ENCODE results near the gene RNF8.

Gene RNF8

GRCh38 chr6:37309692-37310091, 44.1 kb upstream of the RNF8 start:
- Histone ChIP-seq H3K4me3 (ENCODE audit: insufficient read depth in 1 of 2, low read depth in 1 of 2, low read length in 2 of 2) (no peak overlapping the region), H4K91ac (ENCODE audit: low read length) (no peak overlapping the region), H3K4me1 (ENCODE audit: control insufficient read depth, insufficient read depth, low read depth, low read length) (no peaks in the 10 kb centered on the region), H3K18ac (ENCODE audit: low read depth in 1 of 2, low read length in 2 of 2) (no peak overlapping the region), H3K27ac (ENCODE audit: low read length, poor library complexity, severe bottlenecking) (no peak overlapping the region), H2AK5ac (ENCODE audit: low read length, severe bottlenecking) (no peak overlapping the region), H3K27me3 (ENCODE audit: control insufficient read depth in 1 of 2, insufficient read depth in 1 of 2, low read length in 2 of 2) (no peaks in the 10 kb centered on the region), H3K9ac (ENCODE audit: low read length) (no peak overlapping the region), H2AFZ (ENCODE audit: low read depth, low read length) (no peak overlapping the region), H2BK120ac (ENCODE audit: low read depth, low read length) (no peak overlapping the region), H2BK12ac (ENCODE audit: low read length in 2 of 2) (no peak overlapping the region), H3K4me2 (ENCODE audit: low read length, poor library complexity, severe bottlenecking) (no peak overlapping the region), H3K23ac (ENCODE audit: low read length in 2 of 2) (no peak overlapping the region), H3K36me3 (ENCODE audit: control insufficient read depth in 1 of 2, insufficient read depth in 2 of 2, low read depth in 1 of 2, low read length in 2 of 2) (peaks cover 28 to 42% of the 10 kb centered on the region in 2 experiments), H3K4ac (ENCODE audit: low read depth in 1 of 2, low read length in 2 of 2) (no peak overlapping the region), H4K8ac (ENCODE audit: low read length) (no peak overlapping the region), H2BK5ac (ENCODE audit: low read depth, low read length, poor library complexity, severe bottlenecking) (no peak overlapping the region), H3K14ac (ENCODE audit: low read length in 2 of 2) (no peak overlapping the region), H3K79me1 (replicated peaks; ENCODE audit: low read length, poor library complexity, severe bottlenecking) (peaks cover 11% of the 10 kb centered on the region), H3K9me3 (ENCODE audit: control insufficient read depth, low read length) (no peaks in the 10 kb centered on the region), H2BK15ac (ENCODE audit: low read depth, poor library complexity, severe bottlenecking) (no peak overlapping the region)
- 100% methylated on average over 1 of the region's 3 CpGs for WGBS
- DNase-seq: no peak

GRCh38 chr6:37310966-37311365, 42.8 kb upstream of the RNF8 start:
- DNase-seq: no peak
- Histone ChIP-seq H3K27ac (ENCODE audit: low read length, poor library complexity, severe bottlenecking) (no peak overlapping the region), H3K9ac (ENCODE audit: low read length) (no peak overlapping the region), H3K14ac (ENCODE audit: low read length in 2 of 2) (no peak overlapping the region), H3K18ac (ENCODE audit: low read depth in 1 of 2, low read length in 2 of 2) (no peak overlapping the region), H3K4me1 (ENCODE audit: control insufficient read depth, insufficient read depth, low read depth, low read length) (no peaks in the 10 kb centered on the region), H2AFZ (ENCODE audit: low read depth, low read length) (no peak overlapping the region), H3K4ac (ENCODE audit: low read depth in 1 of 2, low read length in 2 of 2) (no peak overlapping the region), H2AK5ac (ENCODE audit: low read length, severe bottlenecking) (no peak overlapping the region), H2BK5ac (ENCODE audit: low read depth, low read length, poor library complexity, severe bottlenecking) (no peak overlapping the region), H4K8ac (ENCODE audit: low read length) (no peak overlapping the region), H3K36me3 (ENCODE audit: control insufficient read depth in 1 of 2, insufficient read depth in 2 of 2, low read depth in 1 of 2, low read length in 2 of 2) (peaks cover 28 to 47% of the 10 kb centered on the region in 2 experiments), H4K91ac (ENCODE audit: low read length) (no peak overlapping the region), H2BK120ac (ENCODE audit: low read depth, low read length) (no peak overlapping the region), H3K79me1 (replicated peaks; ENCODE audit: low read length, poor library complexity, severe bottlenecking) (peaks cover 5% of the 10 kb centered on the region), H3K4me2 (ENCODE audit: low read length, poor library complexity, severe bottlenecking) (no peak overlapping the region), H2BK12ac (ENCODE audit: low read length in 2 of 2) (peak overlapping the region in 1 of 2 experiments; percentile 2), H3K23ac (ENCODE audit: low read length in 2 of 2) (no peak overlapping the region), H3K27me3 (ENCODE audit: control insufficient read depth in 1 of 2, insufficient read depth in 1 of 2, low read length in 2 of 2) (no peaks in the 10 kb centered on the region), H3K4me3 (ENCODE audit: insufficient read depth in 1 of 2, low read depth in 1 of 2, low read length in 2 of 2) (no peak overlapping the region), H3K9me3 (ENCODE audit: control insufficient read depth, low read length) (no peaks in the 10 kb centered on the region), H2BK15ac (ENCODE audit: low read depth, poor library complexity, severe bottlenecking) (no peak overlapping the region)
- WGBS: 96% methylated on average over 2 of the region's 3 CpGs

- Histone ChIP-seq H4K91ac (ENCODE audit: low read length) (no peak overlapping the region), H3K4ac (ENCODE audit: low read depth in 1 of 2, low read length in 2 of 2) (peak overlapping the region; percentile 26 to 60), H2BK12ac (ENCODE audit: low read length in 2 of 2) (no peak overlapping the region), H4K8ac (ENCODE audit: low read length) (peak overlapping the region; percentile 67), H3K36me3 (ENCODE audit: control insufficient read depth in 1 of 2, insufficient read depth in 2 of 2, low read depth in 1 of 2, low read length in 2 of 2) (peaks cover 34 to 48% of the 10 kb centered on the region in 2 experiments), H3K9me3 (ENCODE audit: control insufficient read depth, low read length) (no peaks in the 10 kb centered on the region), H2BK5ac (ENCODE audit: low read depth, low read length, poor library complexity, severe bottlenecking) (no peak overlapping the region), H2AK5ac (ENCODE audit: low read length, severe bottlenecking) (no peak overlapping the region), H3K27me3 (ENCODE audit: control insufficient read depth in 1 of 2, insufficient read depth in 1 of 2, low read length in 2 of 2) (no peaks in the 10 kb centered on the region), H3K9ac (ENCODE audit: low read length) (no peak overlapping the region), H2BK15ac (ENCODE audit: low read depth, poor library complexity, severe bottlenecking) (no peak overlapping the region), H3K18ac (ENCODE audit: low read depth in 1 of 2, low read length in 2 of 2) (peak overlapping the region; percentile 11 to 37), H3K4me1 (ENCODE audit: control insufficient read depth, insufficient read depth, low read depth, low read length) (no peaks in the 10 kb centered on the region), H3K23ac (ENCODE audit: low read length in 2 of 2) (no peak overlapping the region), H3K4me3 (ENCODE audit: insufficient read depth in 1 of 2, low read depth in 1 of 2, low read length in 2 of 2) (no peak overlapping the region), H2AFZ (ENCODE audit: low read depth, low read length) (no peak overlapping the region), H3K27ac (ENCODE audit: low read length, poor library complexity, severe bottlenecking) (no peak overlapping the region), H3K14ac (ENCODE audit: low read length in 2 of 2) (no peak overlapping the region), H2BK120ac (ENCODE audit: low read depth, low read length) (no peak overlapping the region), H3K4me2 (ENCODE audit: low read length, poor library complexity, severe bottlenecking) (no peak overlapping the region), H3K79me1 (replicated peaks; ENCODE audit: low read length, poor library complexity, severe bottlenecking) (peaks cover 2% of the 10 kb centered on the region)
- peak; percentile 92 for DNase-seq
- 13% methylated on average over 2 of the region's 2 CpGs for WGBS
Measured at GRCh38 chr6:37311741-37312473, 41.9 kb upstream of the RNF8 start.

- Histone ChIP-seq H3K4ac (ENCODE audit: low read depth in 1 of 2, low read length in 2 of 2) (peak overlapping the region in 1 of 2 experiments; percentile 19), H4K8ac (ENCODE audit: low read length) (peak overlapping the region; percentile 8), H2BK120ac (ENCODE audit: low read depth, low read length) (no peak overlapping the region), H2BK5ac (ENCODE audit: low read depth, low read length, poor library complexity, severe bottlenecking) (no peak overlapping the region), H2BK15ac (ENCODE audit: low read depth, poor library complexity, severe bottlenecking) (no peak overlapping the region), H3K36me3 (ENCODE audit: control insufficient read depth in 1 of 2, insufficient read depth in 2 of 2, low read depth in 1 of 2, low read length in 2 of 2) (peaks cover 47 to 68% of the 10 kb centered on the region in 2 experiments), H3K27ac (ENCODE audit: low read length, poor library complexity, severe bottlenecking) (no peak overlapping the region), H2BK12ac (ENCODE audit: low read length in 2 of 2) (peak overlapping the region; percentile 45 to 70), H3K14ac (ENCODE audit: low read length in 2 of 2) (no peak overlapping the region), H2AK5ac (ENCODE audit: low read length, severe bottlenecking) (no peak overlapping the region), H3K23ac (ENCODE audit: low read length in 2 of 2) (no peak overlapping the region), H3K9ac (ENCODE audit: low read length) (no peak overlapping the region), H3K4me3 (ENCODE audit: insufficient read depth in 1 of 2, low read depth in 1 of 2, low read length in 2 of 2) (no peak overlapping the region), H3K18ac (ENCODE audit: low read depth in 1 of 2, low read length in 2 of 2) (no peak overlapping the region), H3K4me2 (ENCODE audit: low read length, poor library complexity, severe bottlenecking) (no peak overlapping the region), H3K4me1 (ENCODE audit: control insufficient read depth, insufficient read depth, low read depth, low read length) (no peaks in the 10 kb centered on the region), H3K27me3 (ENCODE audit: control insufficient read depth in 1 of 2, insufficient read depth in 1 of 2, low read length in 2 of 2) (no peaks in the 10 kb centered on the region), H3K79me1 (replicated peaks; ENCODE audit: low read length, poor library complexity, severe bottlenecking) (peaks cover 3% of the 10 kb centered on the region), H4K91ac (ENCODE audit: low read length) (no peak overlapping the region), H2AFZ (ENCODE audit: low read depth, low read length) (no peak overlapping the region), H3K9me3 (ENCODE audit: control insufficient read depth, low read length) (no peaks in the 10 kb centered on the region)
- WGBS: 96% methylated on average over 13 of the region's 13 CpGs
- DNase-seq: no peak
Measured at GRCh38 chr6:37313723-37314486, 39.9 kb upstream of the RNF8 start.
